Right kidney (tissue), 1 donor: ENCODE measurements around the gene ZNF697.

Experiments used
- DNase-seq: peaks from one replicate; pipeline ENCODE4 v3.0.0-alpha.2; 2016

The ZNF697 gene

GRCh38 chr1:119662034-119662437, 14.0 kb upstream of the ZNF697 start:
- DNase-seq = no peak

- DNase-seq = no peak
These were observed 12.4 kb upstream of the ZNF697 start for GRCh38 chr1:119660253-119661083.

- DNase-seq = no peak
These were observed 11.6 kb upstream of the ZNF697 start for GRCh38 chr1:119659628-119660027.

- no peak for DNase-seq
These were observed 8.4 kb upstream of the ZNF697 start for GRCh38 chr1:119656410-119656955.

- DNase-seq = no peak
These were observed 7.1 kb upstream of the ZNF697 start for GRCh38 chr1:119655154-119655553.

- DNase-seq = no peak
These were observed 5.7 kb upstream of the ZNF697 start for GRCh38 chr1:119653839-119654170.

GRCh38 chr1:119653135-119653838, 5.2 kb upstream of the ZNF697 start:
- no peak for DNase-seq

- no peak for DNase-seq
These were observed 4.5 kb upstream of the ZNF697 start for GRCh38 chr1:119652587-119652986.

GRCh38 chr1:119651641-119652040, 3.6 kb upstream of the ZNF697 start:
- DNase-seq = no peak

GRCh38 chr1:119651133-119651532, 3.1 kb upstream of the ZNF697 start:
- DNase-seq = no peak

- no peak for DNase-seq
These were observed 546 bp upstream of the ZNF697 start for GRCh38 chr1:119648620-119649004.

GRCh38 chr1:119647228-119647733, 785 bp downstream of the ZNF697 start:
- DNase-seq = peak; percentile 78

GRCh38 chr1:119646521-119647227, 1.4 kb downstream of the ZNF697 start:
- DNase-seq = no peak

GRCh38 chr1:119639109-119639508, 9.0 kb downstream of the ZNF697 start:
- DNase-seq = no peak

GRCh38 chr1:119637710-119638109, 10.4 kb downstream of the ZNF697 start:
- no peak for DNase-seq

GRCh38 chr1:119636491-119637089, 11.5 kb downstream of the ZNF697 start:
- DNase-seq = no peak

GRCh38 chr1:119635811-119636390, 12.2 kb downstream of the ZNF697 start:
- DNase-seq = no peak

GRCh38 chr1:119634016-119634415, 14.1 kb downstream of the ZNF697 start:
- DNase-seq = no peak

GRCh38 chr1:119633575-119633974, 14.5 kb downstream of the ZNF697 start:
- no peak for DNase-seq

- no peak for DNase-seq
These were observed 15.2 kb downstream of the ZNF697 start for GRCh38 chr1:119632841-119633240.

- no peak for DNase-seq
These were observed 16.0 kb downstream of the ZNF697 start for GRCh38 chr1:119632103-119632490.
